Right lobe of liver (tissue), 4 donors: ENCODE measurements around the gene GLO1.

ENCODE experiments used
- CTCF ChIP-seq, 4 donors: fragments of 200-600 bp in 3 of 4; fragments of 450-650 bp in 1 of 4; IDR thresholded peaks; one replicate each; pipeline versions ENCODE4 v1.5.1 to v1.8.0; 2016 to 2022; ENCODE audit warnings: antibody characterized with exemption in 4 of 4, mild to moderate bottlenecking in 2 of 4
- POLR2A ChIP-seq: fragments of 450-650 bp; IDR thresholded peaks from one replicate; pipeline ENCODE4 v1.6.1; 2017; ENCODE audit warnings: antibody characterized with exemption, mild to moderate bottlenecking
- donor health status: DM: no; HTN: no; CAD: no.
- donor health status: DM: no; HTN: no; CAD: no.
- donor health status: DM: no; HTN: yes; CAD: no.

DNA sequence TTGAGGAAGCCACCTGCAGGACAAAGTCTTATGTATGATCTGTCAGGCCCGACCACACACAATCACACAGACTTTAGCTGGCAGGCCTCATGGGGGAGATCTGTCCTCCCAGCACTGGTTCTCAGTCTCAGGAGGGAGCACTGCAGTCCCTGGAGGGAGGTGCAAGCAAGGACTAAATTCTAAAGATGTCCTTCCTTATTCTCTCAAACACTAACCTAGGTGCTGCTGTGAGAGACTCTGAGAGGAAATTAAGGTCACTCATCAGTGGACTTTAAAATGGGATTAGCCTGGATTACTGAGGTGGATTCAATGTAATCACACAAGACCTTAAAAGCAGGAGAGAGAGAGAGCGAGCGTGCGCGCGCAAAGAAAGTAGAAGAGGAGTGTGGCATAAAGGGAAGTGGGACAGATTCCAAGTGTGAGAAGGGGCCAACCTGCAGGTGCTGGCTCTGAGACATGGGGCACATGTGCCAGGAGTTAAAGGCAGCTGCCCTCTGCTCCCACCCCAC lies 14.3 kb downstream of the GLO1 start:
- no peak for TF ChIP-seq CTCF (IDR thresholded peaks at IDR 0.05)
- TF ChIP-seq POLR2A: no peak
